Left colon (tissue), 2 donors: ENCODE measurements around the gene KCNS3. TPM values are rescaled to one million over a fixed set of nuclear protein-coding genes. Genes with fewer than 3 reads are reported as not detected.

Experiments used
- ATAC-seq: fragments of 200-7000 bp; cut with Tn5 transposase; one replicate; pipeline ENCODE4 v1.9.1; 2020; ENCODE audit warnings: mild to moderate bottlenecking, moderate library complexity
- DNase-seq, 2 donors: peaks; one replicate each; pipeline ENCODE4 v3.0.0-alpha.2; 2020
- intact Hi-C, 2 donors: fragments of 100-400 bp; cut with DNase I in 1 of 2; cut with micrococcal nuclease in 1 of 2; formaldehyde crosslinking; loops; one replicate each; pipeline versions ENCODE4 v1.11.2 to v1.14.0; 2022; cut with DNase I, micrococcal nuclease
- total RNA-seq, 2 donors: library from RNA; stranded (reverse); fragmentation: NEBNext Ultra II Directional; extraction: Animal tissue kit (Norgen Biotek cat#: 25700); gene quantifications; one replicate each; pipeline ENCODE4 v1.2.1, GENCODE V29; 2021
- donor health status: DM: no; HTN: no; CAD: no.
- donor health status: DM: yes; HTN: yes; CAD: no.

Gene KCNS3
- total RNA-seq, 2 donors from 2014 or later = 19.0 to 21.2 TPM

- intact Hi-C loops = no loop called here
These were observed 93.2 kb downstream of the KCNS3 start for GRCh38 chr2:17971531-17972125.

GRCh38 chr2:17972991-17973390 lies 94.5 kb downstream of the KCNS3 start:
- intact Hi-C loops = no loop called here
- DNase-seq (no peak), ATAC-seq (no peak)

More at GRCh38 chr2:17971531-17972125, 93.2 kb downstream of the KCNS3 start:
- DNase-seq (no peak), ATAC-seq (no peak)

- intact Hi-C loops = no loop called here
- DNase-seq (no peak), ATAC-seq (no peak)
These were observed 96.9 kb downstream of the KCNS3 start for GRCh38 chr2:17975401-17975800.

- intact Hi-C loops = no loop called here
- peak in 1 of 2 donors; percentile 41 for DNase-seq
- no peak for ATAC-seq
These were observed 98.6 kb downstream of the KCNS3 start for GRCh38 chr2:17976871-17977746.

GRCh38 chr2:17979707-17980106 lies 101.2 kb downstream of the KCNS3 start:
- DNase-seq (no peak), ATAC-seq (no peak)
- intact Hi-C loops = no loop called here

- intact Hi-C loops = no loop called here
- ATAC-seq (no peak), DNase-seq (no peak)
These were observed 103.5 kb downstream of the KCNS3 start for GRCh38 chr2:17981936-17982335.

Other genes starting within 250 kb of the KCNS3 start
- 10 to 100 TPM; 23.3 to 25.3 TPM for gene SMC6, start 124.9 kb upstream of the KCNS3 start, total RNA-seq
- gene GEN1, start 124.5 kb upstream of the KCNS3 start, total RNA-seq = 10 to 100 TPM; 13.5 to 26.3 TPM
- not detected for gene MSGN1, start 62.2 kb upstream of the KCNS3 start, total RNA-seq